Fibroblast of skin of left quadriceps (primary cell): Measurements from ENCODE around the gene TIGAR.
A peak's percentile ranks its signal among the peaks of the same experiment; 100 is the strongest.

Experiments
- DNase-seq, 2 experiments: peaks; one replicate each; pipeline ENCODE4 v3.0.0-alpha.2; 2013; ENCODE audit warnings: low read depth in 2 of 2

TIGAR gene

GRCh38 chr12:4303750-4304149 is 17.3 kb upstream of the TIGAR start:
- DNase-seq = no peak

DNA sequence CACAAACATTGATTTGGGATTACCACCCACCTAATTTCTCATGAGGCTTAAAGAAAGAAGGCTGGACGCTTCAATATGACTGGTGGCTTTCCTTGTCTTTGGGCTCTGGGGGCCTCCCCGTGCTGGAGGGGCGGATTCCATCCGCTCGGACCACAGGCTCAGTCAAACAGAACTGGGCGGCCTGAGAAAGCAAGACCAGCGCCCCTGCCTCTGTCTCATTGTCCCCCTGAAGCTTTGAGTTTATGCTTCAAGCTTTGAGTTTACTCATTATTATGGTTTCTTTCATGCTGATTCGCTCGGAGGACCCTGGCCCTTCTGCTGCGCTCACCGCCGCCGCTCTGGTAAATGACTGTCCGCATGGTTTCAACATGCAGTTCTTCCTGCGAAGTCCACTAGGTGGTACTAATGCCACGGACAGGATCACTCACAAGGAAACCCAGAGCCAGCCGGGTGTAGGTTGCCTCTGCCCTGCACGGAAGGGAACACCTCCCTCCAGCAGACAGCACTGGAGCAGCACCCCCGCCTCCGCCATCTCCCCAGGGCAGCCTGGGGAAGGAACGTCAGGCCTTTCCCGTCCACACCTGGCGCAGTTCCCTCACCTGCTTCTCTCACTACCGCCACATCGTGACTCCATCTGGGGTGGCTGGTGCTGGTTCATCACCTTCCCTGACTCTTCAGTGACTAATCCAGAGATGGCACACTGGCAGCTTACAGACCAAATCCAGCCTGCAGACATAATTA is 13.2 kb upstream of the TIGAR start:
- peak; percentile 26 to 37 for DNase-seq

- DNase-seq = no peak
Observed at GRCh38 chr12:4308334-4308950, 12.6 kb upstream of the TIGAR start.

- no peak for DNase-seq
Observed at GRCh38 chr12:4311776-4312175, 9.2 kb upstream of the TIGAR start.

GRCh38 chr12:4312251-4312650 is 8.8 kb upstream of the TIGAR start:
- no peak for DNase-seq

- DNase-seq = no peak
Observed at GRCh38 chr12:4320497-4320852, 538 bp upstream of the TIGAR start.

- no peak for DNase-seq
Observed at GRCh38 chr12:4322726-4323125, 1.7 kb downstream of the TIGAR start.

GRCh38 chr12:4323396-4323795 is 2.4 kb downstream of the TIGAR start:
- no peak for DNase-seq

- DNase-seq = no peak
Observed at GRCh38 chr12:4324366-4324765, 3.4 kb downstream of the TIGAR start.

GRCh38 chr12:4325966-4326365 is 5.0 kb downstream of the TIGAR start:
- no peak for DNase-seq

GRCh38 chr12:4327293-4327692 is 6.3 kb downstream of the TIGAR start:
- DNase-seq = no peak

GRCh38 chr12:4330203-4330602 is 9.2 kb downstream of the TIGAR start:
- no peak for DNase-seq

DNA sequence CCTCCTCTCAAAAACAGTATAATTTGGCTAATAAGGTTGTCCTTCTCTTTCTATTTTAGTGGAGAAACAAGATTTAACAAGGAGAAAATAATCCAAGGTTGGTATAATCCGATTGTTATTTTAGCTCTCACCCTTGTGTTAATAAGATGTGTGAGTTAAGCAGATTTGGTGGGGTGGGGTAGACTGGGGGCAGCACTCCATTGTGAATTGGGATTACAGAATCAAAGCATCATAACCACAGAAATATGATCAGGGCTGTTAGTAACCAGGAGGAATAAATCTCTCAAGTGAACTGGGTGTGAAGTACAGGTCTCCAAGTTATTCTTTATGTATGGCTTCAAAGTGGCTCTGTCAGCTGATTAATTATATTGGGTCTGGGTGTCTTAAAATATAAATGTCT is 10.2 kb downstream of the TIGAR start:
- DNase-seq = no peak

- DNase-seq = no peak
Observed at GRCh38 chr12:4331842-4332241, 10.8 kb downstream of the TIGAR start.

DNA sequence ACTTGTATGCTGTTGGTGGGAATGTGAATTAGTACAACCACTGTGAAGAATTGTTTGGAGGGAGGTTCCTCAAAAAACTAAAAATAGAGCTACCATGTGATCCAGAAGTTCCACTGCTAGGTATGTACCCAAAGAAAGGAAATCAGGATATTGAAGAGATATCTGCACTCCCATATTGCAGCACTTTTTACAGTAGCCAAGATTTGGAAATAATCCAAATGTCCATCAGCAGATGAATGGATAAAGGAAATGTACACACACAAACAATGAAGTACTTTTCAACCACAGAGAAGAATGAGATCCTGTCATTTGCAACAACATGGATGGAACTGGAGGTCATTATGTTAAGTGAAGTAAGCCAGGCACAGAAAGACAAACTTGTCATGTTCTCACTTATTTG is 25.9 kb downstream of the TIGAR start:
- no peak for DNase-seq

GRCh38 chr12:4353785-4354208 is 32.8 kb downstream of the TIGAR start:
- DNase-seq = no peak

DNA sequence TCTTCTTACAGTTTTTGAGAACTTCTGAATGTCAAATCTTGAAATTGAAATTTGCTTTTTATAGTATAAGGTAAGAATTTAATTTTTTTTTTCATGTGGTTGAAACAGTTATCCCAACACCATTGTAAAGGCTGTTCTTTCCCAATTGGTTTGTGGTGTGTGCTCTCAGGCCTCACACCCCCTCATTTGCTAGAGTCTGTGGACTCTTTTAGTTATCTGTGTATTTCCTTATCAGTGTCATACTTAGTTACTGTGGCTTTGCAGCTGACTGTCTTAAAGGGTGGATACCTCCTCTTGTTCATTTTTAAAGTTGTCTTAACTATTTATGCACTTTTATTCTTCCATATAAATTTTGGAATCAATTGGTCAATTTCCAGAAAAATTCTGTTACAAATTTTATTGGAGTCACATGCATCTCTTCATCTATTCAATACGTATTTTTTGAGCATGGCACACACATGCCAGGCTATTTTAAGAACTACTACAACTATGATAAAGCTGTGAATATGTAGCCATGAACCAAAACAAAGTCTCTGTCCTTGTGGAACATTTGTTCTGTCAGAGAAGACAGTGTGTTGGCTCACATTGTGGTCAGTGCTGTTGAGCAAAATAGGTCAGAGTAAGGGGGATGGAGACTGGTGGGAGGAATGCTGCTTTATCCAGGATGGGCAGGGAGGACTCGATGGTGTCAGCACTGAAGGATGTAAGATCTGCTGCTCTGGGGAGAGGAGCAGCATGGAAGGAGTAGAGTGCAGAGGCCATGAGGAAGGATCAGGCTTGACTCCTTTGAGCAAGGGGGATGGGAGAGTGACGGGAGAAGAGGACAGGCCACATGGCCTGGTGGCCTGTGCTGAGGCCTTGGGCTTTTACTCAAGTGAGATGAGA is 34.4 kb downstream of the TIGAR start:
- no peak for DNase-seq

- no peak for DNase-seq
Observed at GRCh38 chr12:4356041-4356327, 35.0 kb downstream of the TIGAR start.

DNA sequence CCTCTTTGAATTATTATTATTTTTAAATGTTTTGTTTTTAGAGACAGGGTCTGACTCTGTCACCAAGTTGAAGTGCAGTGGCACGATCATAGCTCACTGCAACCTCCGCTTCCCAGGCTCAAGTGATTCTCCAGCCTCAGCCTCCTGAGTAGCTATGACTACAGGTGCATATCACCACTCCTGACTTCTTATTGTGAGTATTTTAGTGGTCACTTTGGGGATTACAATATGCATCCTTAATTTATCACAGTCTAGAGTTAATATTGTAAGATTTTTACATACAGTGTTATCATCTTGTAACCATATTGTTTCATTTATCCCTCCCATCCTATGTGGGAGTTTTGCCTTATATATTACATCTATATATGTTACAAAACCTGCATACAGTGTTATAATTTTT is 45.1 kb downstream of the TIGAR start:
- DNase-seq = no peak

- DNase-seq = no peak
Observed at GRCh38 chr12:4369548-4369947, 48.5 kb downstream of the TIGAR start.

- DNase-seq = no peak
Observed at GRCh38 chr12:4370265-4370664, 49.3 kb downstream of the TIGAR start.

GRCh38 chr12:4372653-4373052 is 51.6 kb downstream of the TIGAR start:
- no peak for DNase-seq

- no peak for DNase-seq
Observed at GRCh38 chr12:4375449-4375848, 54.4 kb downstream of the TIGAR start.
